Right lobe of liver (tissue), 4 donors: ENCODE results near the gene DNAH14.

Experiments used
- CTCF ChIP-seq, 4 donors: fragments of 200-600 bp in 3 of 4; fragments of 450-650 bp in 1 of 4; IDR thresholded peaks; one replicate each; pipeline versions ENCODE4 v1.5.1 to v1.8.0; 2016 to 2022; ENCODE audit warnings: antibody characterized with exemption in 4 of 4, mild to moderate bottlenecking in 2 of 4
- POLR2A ChIP-seq: fragments of 450-650 bp; IDR thresholded peaks from one replicate; pipeline ENCODE4 v1.6.1; 2017; ENCODE audit warnings: antibody characterized with exemption, mild to moderate bottlenecking
- donor health status: DM: no; HTN: no; CAD: no.
- donor health status: DM: no; HTN: no; CAD: no.
- donor health status: DM: no; HTN: yes; CAD: no.

- TF ChIP-seq CTCF (IDR thresholded peaks at IDR 0.05) (no peak), POLR2A (no peak)
Measured at GRCh38 chr1:225388372-225388771, 458.9 kb downstream of the DNAH14 start.
